ENCODE data around the gene ZNF366.
A peak's percentile ranks its signal among the peaks of the same experiment; 100 is the strongest.

ZNF366 gene

DNA sequence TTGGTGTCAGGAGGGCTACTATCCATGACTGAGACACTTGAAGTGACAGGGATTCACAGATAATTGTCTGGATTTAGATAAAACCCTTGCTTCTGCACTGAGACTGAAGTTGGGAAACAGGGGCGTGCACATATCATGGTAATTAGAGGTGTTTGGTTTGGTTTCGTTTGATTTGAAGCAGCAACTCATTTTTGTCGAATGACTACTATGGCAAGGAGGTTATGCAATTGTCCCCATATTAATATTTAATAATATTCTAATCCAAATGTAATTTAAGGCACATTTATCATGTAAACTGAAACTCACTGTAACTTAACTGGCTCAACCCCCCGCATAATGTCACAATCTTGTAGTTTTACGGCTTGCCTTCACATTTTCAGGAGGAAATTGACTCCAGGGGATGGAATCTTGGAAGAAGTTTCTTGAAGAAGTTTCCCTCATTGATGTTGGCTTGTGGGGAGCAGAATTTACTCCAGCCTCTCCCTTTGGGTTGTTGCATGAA lies 12.5 kb downstream of the ZNF366 start:
- no peak for DNase-seq (ENCODE audit: low read depth)

DNA sequence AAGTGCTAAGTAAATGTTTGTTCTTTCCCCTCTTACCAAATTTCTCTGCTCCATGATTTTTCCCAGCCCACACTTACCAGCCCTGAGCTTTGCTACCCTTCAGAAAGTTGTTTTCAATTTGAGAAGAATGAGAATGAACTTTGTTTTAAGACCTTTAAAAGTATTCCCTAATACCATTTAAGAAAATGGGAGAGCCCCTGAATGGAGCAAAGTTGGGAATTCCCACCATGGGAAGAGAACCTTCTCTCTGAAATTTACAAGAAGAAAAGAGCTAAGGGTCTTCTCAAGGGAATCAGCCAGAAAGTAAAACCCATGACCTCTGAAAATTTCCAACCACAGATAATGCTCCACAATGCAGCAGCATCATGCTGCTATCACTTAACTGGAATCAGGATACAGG lies 17.7 kb downstream of the ZNF366 start:
- no peak for DNase-seq (ENCODE audit: low read depth)

DNA sequence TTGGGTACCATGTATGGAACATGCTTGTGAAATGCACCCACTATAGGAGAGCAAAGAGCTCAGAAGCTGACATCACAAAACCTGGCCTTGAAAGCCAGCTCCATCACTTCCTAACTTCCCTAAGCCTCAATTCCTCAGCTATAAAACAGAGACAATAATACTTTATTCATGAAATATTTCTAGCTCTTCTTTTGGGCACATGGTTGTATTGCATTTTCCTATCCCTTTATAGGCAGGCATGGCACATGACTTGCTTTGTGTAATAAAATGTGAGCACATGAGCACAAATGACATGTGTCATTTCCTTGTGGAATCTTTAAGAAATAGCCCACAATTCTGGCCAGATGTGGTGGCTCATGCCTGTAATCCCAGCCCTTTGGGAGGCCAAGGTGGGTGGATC lies 18.5 kb downstream of the ZNF366 start:
- DNase-seq (ENCODE audit: low read depth): no peak

DNA sequence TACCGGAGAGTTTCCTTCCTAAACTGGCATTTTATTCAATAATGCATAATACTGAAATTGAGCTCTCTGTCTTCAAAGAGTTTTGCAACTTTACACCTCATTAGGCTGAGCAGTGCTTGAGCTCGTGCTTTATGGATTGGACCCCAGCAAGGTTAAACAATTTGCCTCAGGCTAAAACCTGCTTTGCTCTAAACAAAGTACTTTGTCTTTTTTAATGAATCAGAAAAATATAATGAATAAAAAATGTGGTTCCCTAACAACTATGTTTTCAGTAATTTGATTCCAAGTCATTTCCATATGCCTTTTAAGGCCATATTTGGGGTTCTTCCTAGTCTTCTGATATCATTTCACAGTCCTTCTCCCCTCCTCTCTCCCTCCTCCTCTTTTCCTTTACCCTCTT lies 20.0 kb downstream of the ZNF366 start:
- DNase-seq (ENCODE audit: low read depth): no peak

DNA sequence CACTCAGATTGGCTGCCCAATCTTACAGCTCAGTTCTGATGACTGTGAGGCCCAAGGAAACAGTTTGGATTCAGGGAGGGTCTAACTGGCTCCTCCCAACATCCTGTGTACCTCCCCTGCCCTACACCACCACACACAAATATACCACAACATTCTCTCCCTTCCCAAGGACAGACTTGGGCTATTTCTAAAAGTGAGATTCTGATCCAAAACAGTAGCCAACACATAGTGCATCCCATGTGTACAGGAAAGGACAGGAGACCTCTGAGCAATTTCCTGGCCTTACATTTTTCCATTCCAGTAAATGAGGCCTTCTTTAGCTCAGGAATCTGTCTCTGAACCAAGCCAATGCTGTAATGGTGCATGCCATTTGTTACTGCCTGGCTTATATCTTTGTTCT lies 20.8 kb downstream of the ZNF366 start:
- peak; percentile 55 for DNase-seq (ENCODE audit: low read depth)

DNA sequence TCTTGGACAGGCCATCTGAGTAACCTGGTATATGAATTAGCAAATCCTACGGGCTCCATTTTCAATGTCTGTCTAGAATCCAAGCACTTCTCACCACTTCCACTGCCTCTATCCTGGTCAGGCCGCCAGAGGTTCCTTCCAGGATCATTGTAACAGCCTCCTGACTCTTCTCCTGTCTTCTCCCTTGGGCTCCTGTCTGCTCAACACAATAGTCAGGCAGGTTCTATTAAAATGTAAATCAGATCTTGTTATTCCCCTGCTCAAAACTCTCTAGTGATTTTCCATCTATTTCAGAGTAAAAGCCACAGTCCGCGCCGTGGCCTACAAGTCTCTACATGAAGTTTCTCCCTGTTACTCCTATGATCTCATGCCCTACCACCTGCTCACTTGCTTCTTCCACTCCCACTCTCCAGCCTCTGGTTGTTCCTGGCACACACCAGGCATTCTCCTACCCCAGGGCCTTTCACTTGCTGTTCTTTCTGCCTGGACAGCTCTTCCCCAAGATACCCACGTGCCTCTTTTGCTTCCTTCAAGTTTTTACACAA lies 21.7 kb downstream of the ZNF366 start:
- DNase-seq (ENCODE audit: low read depth): no peak

DNA sequence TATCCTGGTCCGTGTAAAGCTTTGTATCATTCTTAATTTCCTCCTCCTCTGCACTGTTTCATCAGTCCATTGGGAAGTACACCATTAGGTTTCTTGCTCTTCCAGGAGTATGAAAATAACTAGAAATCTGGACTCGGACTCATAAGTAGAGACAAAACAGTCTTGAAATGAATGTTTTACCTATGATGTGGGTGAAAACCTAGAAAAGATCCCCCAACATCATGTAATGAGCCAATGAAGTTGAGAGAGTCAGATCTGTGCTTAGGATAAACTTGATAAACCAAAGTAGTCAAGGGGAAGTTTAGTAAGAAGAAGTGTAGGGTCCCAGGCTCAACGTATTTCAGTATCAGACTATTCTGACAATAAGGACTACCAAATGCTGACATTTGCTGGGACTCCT lies 25.2 kb downstream of the ZNF366 start:
- no peak for DNase-seq (ENCODE audit: low read depth)

DNA sequence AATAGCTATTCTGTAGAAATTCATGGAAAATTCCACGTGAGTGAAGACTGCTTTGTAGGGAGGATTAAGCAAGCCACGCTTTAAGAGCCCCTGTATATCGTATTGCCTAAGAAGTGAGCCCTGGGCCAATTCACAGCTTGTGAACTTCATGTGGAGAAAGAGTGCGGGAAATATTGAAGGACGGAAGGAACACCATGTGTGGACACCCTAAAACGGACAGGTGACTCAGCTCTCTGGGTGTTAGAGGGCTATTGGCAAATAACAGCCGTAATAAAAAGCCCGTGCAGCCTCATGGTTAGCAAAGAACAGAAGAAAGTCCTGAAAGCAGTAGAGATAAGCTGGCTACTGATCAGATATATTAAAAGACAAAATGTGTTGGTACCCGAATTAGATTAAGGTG lies 26.4 kb downstream of the ZNF366 start:
- DNase-seq (ENCODE audit: low read depth): no peak

DNA sequence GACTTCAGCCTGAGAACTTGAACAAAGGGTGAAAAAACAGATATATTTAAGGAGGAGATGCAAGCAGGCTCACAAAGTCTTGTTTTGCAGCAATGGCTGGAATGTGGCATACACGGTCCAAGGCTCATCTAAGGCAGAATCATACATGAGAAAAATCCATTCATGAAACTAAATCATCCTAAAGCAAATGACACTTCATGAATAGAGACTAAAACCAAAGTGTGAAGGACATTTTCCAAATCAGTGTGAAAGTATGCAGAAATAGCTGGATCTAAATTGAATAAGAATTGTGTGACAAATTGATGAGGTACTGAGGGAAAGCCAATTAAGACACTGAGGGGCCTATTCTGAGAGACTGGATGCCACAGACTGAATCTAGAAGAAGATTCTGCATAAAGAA lies 27.3 kb downstream of the ZNF366 start:
- DNase-seq (ENCODE audit: low read depth): no peak

DNA sequence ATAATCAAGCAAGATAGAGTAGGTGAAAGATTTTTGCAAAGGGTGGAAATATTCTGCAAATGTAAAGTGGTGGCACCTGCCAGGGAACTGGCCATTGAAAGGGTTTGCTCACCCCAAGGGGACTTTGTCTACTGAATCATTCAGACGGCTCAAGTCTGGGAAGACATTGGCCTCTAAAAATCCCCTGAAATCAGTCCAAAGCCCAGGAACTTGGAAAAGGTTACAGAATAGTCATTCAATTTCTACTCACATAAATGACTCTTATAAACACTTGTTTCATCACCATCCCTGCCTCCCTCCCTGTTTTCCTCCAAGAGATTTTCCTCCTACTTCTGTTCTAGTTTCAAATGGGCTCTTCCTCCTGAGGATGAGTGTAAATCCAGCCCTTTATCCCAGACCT lies 28.5 kb downstream of the ZNF366 start:
- DNase-seq (ENCODE audit: low read depth): no peak

DNA sequence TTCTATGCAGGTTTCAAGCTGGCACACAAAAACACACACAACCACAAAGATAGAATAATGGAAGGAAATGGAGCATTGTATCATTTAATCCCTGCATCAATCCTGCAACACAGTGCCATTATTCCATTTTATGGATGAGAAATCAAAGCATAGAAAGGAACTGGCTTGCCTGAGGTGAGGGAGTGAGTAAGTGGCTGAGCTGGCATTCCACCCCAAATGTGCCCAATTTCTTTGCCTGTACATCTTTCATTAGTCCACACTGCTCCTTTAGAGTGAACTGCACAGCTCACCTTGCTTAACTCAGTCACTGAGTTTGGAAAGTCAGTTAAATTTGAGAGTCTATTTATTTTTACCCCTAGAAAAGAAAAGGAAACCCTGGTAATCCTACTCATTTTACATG lies 28.9 kb downstream of the ZNF366 start:
- no peak for DNase-seq (ENCODE audit: low read depth)

DNA sequence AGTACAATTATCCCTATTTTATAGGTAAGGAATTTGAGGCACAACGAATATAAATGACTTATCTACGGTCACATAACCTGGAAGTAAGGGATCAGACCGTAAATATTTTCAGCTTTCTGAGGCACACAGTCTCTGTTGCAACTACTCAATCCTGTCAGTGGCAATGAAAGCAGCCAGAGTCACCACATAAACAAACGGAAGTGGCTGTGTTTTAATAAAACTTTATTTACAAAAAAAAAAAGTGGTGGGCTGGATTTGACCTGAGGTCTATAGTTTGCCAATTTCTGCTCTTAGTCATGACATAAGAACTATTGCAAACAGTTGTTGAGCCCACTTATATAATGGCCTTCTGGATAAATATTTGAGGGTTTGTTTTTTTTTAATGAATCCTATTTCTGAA lies 29.6 kb downstream of the ZNF366 start:
- no peak for DNase-seq (ENCODE audit: low read depth)

DNA sequence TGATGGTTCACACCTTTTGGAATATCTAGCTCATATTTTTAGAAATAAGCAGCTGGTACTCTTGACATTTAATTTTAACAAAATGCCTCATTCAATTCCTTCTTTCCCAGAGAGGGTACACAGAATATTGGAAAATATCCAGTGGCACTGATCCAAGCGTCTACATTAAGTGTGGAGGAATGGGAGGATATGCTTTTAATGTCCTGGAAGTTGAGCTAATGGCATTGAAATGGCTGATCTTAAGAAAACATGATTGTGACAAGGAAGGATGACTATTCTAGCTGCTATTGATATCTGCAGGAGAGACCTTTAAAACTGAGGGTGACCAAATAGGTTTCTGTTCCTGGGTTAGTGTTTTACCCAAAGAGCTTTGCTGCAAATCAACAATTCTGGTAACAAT lies 30.0 kb downstream of the ZNF366 start:
- no peak for DNase-seq (ENCODE audit: low read depth)

DNA sequence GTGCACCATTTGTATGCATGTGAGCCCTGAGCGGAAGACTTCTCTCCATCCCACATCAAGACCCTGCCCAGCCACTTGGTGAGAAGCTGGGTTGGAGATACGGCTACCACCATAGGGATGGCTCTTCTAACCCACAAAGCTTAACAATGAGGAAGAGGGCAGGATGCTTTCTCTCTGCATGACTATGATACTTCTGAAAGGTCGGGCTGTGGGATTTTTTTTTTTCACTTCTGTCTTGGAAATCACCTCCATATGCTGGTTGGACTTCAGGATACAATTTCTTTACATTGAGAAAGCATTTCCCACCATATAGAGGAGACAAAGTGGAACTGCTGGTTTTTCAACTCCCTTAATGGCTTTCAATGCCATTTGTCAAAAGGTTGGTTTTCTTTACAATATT lies 30.5 kb downstream of the ZNF366 start:
- no peak for DNase-seq (ENCODE audit: low read depth)

DNA sequence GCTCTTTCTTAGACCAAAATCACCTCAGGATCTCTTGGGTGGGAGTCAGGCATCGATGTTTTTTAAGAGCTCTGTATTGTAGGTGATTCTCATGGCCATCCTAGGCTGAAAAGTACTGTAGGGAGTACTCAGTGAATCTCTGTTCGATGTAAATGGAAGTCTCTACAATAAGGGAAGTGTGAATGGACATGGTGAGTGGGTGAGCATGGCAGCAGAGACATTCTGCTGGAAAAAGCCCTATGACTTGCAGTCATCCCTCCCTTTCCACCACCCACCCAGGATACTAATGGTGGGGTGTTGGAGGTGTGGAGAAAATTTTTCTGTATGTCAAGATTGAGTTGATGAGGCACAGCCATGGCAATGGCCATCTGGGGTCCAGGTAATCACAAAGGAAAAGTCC lies 30.9 kb downstream of the ZNF366 start:
- DNase-seq (ENCODE audit: low read depth): no peak

DNA sequence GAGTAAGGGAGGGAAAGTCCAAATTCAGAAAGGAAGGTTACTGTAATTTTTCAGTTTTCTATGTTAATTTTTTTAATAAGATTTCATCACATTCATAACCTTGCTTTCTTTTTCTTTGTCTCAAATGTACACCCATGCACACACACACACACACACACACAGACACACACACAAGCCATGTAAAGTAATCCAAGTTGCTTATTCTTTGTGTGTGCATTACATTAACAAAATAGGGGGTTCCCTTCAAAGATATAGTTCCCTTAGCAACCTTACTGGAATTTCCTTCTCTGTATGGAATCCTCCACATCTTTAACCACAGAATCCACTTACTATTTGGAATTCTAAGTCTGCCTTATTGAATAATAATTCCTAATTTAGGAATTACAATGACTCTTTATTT lies 32.7 kb downstream of the ZNF366 start:
- DNase-seq (ENCODE audit: low read depth): no peak

DNA sequence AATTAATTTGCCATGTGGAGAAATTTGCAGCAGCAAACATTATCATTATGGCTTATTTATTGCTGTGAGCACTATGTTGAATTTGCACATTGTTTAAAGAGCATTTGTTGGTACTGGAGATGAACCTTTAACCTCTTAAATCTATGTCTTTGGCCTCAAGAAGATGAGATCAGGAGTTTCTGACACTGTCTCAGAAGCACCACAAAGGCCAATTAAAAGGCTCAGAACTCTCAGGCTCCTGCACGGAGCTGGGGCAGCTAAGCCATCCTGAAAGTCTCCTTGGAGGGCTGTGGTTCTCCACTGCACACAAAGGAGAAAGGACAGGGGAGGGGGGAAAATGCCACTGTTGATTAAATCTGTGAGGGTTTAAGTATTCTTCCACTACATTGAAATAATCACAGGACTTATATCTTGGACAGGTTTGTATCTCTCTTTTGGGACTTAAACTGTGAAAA lies 33.1 kb downstream of the ZNF366 start:
- no peak for DNase-seq (ENCODE audit: low read depth)

DNA sequence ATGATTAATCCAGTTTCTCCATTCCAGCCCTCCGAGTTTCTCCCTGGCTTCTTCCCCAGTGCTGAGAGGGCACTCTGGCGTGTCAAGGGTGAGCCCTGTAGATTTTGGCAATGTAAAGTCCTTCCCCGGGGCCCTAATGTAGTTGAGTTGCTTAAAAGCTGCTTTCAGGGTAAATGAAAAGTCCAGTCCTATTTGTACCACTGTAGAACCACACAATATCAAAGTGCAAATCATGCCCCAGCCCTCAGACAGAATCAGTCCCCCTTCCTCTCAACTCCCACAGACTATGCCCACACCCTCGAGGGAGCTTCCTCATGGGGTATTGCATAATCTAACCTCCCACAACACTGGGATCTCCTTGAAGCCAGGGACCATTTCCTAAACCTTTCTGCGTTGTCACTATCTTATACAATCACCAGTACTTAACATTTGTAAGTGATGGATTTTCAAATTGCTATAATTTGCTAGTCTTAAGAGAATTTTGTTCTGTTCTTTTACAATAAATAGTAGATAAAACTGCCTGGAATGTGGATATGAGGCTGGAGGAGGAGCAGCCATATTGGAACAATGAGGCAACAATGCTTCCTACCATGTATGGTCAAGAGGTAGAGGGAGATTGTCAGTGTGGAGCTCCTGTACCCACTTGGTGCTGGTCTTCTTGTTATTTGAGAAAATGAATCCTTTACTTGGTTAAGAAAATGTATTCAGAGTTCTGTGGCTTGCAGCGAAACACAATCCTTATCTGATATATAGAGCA lies 34.4 kb downstream of the ZNF366 start:
- no peak for DNase-seq (ENCODE audit: low read depth)

DNA sequence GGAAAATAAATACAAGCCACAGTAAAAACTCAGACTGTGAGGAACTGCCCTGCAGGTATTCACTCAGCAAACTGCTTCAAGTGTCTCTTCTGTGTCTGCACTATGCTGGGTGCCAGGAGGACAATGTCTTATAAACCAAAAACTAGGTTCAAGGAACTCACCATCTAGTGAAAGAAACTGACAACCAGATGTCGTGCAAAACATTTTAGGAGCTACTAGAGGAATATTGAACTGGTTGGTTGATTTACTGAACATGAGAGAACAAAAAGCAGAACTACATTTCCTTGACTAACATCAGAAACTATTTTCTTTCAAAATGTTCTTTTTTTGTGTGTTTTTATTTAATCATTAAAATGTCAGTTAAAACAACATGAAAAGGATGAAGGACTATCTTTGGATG lies 35.2 kb downstream of the ZNF366 start:
- no peak for DNase-seq (ENCODE audit: low read depth)

DNA sequence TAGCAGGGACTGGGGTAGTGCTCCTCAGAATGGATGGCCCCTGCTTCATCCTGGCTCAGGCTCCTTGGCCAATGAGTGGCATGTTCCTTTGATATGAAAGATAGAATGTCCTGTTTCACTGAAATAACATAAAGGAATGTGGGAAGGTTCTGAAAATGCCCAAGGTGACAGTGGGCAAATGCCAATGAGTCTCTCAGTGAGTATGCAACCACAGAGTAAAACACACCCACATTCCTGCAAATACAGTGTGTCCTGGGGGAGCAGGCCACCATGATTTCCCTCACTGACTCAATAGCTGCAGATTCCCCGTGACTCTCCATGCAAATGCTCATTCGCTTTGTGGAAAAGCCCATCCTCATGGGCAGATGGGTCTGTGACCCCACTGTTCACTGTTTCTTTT lies 36.4 kb downstream of the ZNF366 start:
- DNase-seq (ENCODE audit: low read depth): no peak

DNA sequence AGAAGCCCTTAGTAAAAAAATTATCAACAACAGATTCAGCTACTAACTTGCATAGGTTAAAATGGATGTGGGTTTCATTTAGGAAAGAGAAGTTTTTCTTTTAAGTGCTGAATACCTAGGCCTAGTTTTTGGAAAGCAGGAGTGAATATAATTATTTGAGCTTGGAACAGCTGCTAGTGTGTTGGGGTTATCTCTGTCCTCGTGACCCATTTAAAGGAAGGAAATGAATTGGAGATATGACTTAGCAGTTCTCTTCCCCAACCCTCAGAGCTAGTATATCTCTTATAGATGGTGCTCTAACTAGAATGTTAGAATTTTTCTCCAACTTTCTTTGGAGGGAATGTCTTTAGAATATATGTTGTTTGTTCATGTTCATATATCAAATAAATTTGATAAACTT lies 38.6 kb downstream of the ZNF366 start:
- no peak for DNase-seq (ENCODE audit: low read depth)

DNA sequence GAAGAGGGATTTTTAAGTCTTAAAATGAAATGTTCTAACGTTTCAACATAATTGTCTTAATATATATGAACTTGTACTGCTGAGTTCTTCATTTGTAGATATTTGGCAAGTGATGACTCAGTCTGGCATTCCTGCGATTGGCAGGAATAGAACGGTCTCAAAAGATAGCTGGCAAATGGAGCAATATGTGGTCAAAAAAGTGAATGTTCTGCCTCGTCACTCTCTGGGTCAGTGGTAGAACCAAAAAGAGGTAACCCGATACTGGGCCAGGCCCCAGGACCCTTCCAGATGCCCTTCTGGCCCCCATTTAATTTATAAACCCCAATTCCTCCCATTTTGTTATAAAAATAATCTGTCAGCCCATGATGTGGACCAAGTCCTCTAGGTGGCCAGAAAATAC lies 39.2 kb downstream of the ZNF366 start:
- DNase-seq (ENCODE audit: low read depth): no peak

DNA sequence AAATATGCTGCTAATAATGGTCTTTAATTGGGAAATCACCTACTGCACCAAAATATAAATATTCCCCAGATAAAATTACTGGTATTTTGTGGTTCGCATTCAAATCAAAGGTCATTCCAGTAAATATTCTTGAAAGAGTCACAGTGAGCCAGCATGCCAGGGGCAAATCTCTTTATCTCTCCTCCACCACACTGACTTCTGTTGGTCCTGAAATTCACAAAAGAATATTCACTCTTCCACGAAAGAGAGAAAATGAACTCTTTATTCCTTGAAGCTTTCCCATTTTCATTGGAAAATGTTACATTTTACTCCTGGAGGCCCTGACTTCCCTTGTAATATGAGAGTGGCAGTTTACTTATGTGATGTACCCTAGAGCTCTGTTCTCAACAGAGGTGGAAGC lies 39.7 kb downstream of the ZNF366 start:
- DNase-seq (ENCODE audit: low read depth): no peak
